ENCODE data around the gene ARFGEF3.

The ARFGEF3 gene

DNA sequence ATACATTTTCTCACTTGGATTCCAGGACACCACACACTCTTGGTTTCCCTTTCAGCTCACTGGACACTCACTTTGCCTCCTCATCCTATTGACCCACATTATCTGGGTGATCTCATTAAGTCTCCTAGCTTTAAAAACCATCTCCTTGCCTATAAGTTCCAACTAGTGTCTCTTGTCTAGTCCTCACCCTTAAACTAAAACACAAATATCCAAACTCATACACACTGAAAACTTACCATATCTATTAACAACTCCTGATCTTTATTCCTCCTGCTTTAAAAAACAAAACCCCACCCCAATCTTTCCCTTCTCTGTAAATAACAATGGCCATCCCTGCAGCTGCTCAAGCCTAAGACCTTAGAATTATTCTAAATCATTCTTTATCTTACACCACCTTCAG is 212.5 kb downstream of the ARFGEF3 start:
- TF ChIP-seq POLR2AphosphoS5 (IDR thresholded peaks at IDR 0.05; ENCODE audit: low read depth, low read length) = no peak
- TF ChIP-seq FOXP2 (optimal IDR thresholded peaks at IDR 0.05; ENCODE audit: borderline replicate concordance, extremely low read depth, extremely low read length, insufficient read depth) = no peak
- TF ChIP-seq, protein P1, sequence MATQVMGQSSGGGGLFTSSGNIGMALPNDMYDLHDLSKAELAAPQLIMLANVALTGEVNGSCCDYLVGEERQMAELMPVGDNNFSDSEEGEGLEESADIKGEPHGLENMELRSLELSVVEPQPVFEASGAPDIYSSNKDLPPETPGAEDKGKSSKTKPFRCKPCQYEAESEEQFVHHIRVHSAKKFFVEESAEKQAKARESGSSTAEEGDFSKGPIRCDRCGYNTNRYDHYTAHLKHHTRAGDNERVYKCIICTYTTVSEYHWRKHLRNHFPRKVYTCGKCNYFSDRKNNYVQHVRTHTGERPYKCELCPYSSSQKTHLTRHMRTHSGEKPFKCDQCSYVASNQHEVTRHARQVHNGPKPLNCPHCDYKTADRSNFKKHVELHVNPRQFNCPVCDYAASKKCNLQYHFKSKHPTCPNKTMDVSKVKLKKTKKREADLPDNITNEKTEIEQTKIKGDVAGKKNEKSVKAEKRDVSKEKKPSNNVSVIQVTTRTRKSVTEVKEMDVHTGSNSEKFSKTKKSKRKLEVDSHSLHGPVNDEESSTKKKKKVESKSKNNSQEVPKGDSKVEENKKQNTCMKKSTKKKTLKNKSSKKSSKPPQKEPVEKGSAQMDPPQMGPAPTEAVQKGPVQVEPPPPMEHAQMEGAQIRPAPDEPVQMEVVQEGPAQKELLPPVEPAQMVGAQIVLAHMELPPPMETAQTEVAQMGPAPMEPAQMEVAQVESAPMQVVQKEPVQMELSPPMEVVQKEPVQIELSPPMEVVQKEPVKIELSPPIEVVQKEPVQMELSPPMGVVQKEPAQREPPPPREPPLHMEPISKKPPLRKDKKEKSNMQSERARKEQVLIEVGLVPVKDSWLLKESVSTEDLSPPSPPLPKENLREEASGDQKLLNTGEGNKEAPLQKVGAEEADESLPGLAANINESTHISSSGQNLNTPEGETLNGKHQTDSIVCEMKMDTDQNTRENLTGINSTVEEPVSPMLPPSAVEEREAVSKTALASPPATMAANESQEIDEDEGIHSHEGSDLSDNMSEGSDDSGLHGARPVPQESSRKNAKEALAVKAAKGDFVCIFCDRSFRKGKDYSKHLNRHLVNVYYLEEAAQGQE (IDR thresholded peaks at IDR 0.05; ENCODE audit: insufficient read depth in 1 of 2, low read depth in 2 of 2, low read length in 2 of 2) = no peak

GRCh38 chr6:138374815-138375214 is 213.1 kb downstream of the ARFGEF3 start:
- no peak for TF ChIP-seq TAF1 (IDR thresholded peaks at IDR 0.05; ENCODE audit: borderline replicate concordance, insufficient read depth, low read length)
- TF ChIP-seq SIN3A (IDR thresholded peaks at IDR 0.05; ENCODE audit: borderline replicate concordance, insufficient read depth, low read length) = no peak
- no peak for TF ChIP-seq FOXP2 (optimal IDR thresholded peaks at IDR 0.05; ENCODE audit: borderline replicate concordance, extremely low read depth, extremely low read length, insufficient read depth)
- no peak for TF ChIP-seq POLR2AphosphoS5 (IDR thresholded peaks at IDR 0.05; ENCODE audit: low read depth, low read length)
- TF ChIP-seq, protein P1 (IDR thresholded peaks at IDR 0.05; ENCODE audit: insufficient read depth in 1 of 2, low read depth in 2 of 2, low read length in 2 of 2) = no peak

DNA sequence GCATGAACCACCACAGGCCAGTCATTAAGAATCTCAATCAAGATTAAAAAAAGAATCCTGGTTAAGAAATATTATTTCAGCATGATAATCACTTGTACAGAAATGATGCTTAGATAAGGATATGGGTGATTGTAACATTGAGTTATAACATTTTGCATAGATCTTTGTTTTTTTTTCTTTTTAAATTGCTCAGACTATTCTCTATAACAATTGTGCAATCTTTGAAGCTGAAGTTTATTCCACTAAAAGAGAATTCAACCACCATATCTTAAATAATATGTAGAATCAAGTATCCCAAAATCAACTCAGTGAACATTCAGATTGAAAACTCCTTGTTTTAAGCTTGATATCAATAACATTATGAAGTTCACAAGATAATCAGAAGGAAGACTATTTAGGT is 215.3 kb downstream of the ARFGEF3 start:
- TF ChIP-seq, protein P1 (IDR thresholded peaks at IDR 0.05; ENCODE audit: insufficient read depth in 1 of 2, low read depth in 2 of 2, low read length in 2 of 2) = no peak
- TF ChIP-seq FOXP2 (optimal IDR thresholded peaks at IDR 0.05; ENCODE audit: borderline replicate concordance, extremely low read depth, extremely low read length, insufficient read depth) = no peak
- TF ChIP-seq POLR2AphosphoS5 (IDR thresholded peaks at IDR 0.05; ENCODE audit: low read depth, low read length) = no peak
- no peak for TF ChIP-seq SIN3A (IDR thresholded peaks at IDR 0.05; ENCODE audit: borderline replicate concordance, insufficient read depth, low read length)
- no peak for TF ChIP-seq TAF1 (IDR thresholded peaks at IDR 0.05; ENCODE audit: borderline replicate concordance, insufficient read depth, low read length)

- TF ChIP-seq FOXP2 (optimal IDR thresholded peaks at IDR 0.05; ENCODE audit: borderline replicate concordance, extremely low read depth, extremely low read length, insufficient read depth) = no peak
- TF ChIP-seq TAF1 (IDR thresholded peaks at IDR 0.05; ENCODE audit: borderline replicate concordance, insufficient read depth, low read length) = no peak
- no peak for TF ChIP-seq POLR2AphosphoS5 (IDR thresholded peaks at IDR 0.05; ENCODE audit: low read depth, low read length)
- no peak for TF ChIP-seq SIN3A (IDR thresholded peaks at IDR 0.05; ENCODE audit: borderline replicate concordance, insufficient read depth, low read length)
- TF ChIP-seq, protein P1 (IDR thresholded peaks at IDR 0.05; ENCODE audit: insufficient read depth in 1 of 2, low read depth in 2 of 2, low read length in 2 of 2) = no peak
Measured at GRCh38 chr6:138377844-138378243, 216.1 kb downstream of the ARFGEF3 start, which contains the start of gene SMIM28. TSS of gene SMIM28 (plus strand) at chr6:138377905. CDS start at chr6:138378073, 168 bp downstream.

GRCh38 chr6:138378463-138378862 is 216.7 kb downstream of the ARFGEF3 start:
- TF ChIP-seq TAF1 (IDR thresholded peaks at IDR 0.05; ENCODE audit: borderline replicate concordance, insufficient read depth, low read length) (no peak), SIN3A (IDR thresholded peaks at IDR 0.05; ENCODE audit: borderline replicate concordance, insufficient read depth, low read length) (no peak), POLR2AphosphoS5 (IDR thresholded peaks at IDR 0.05; ENCODE audit: low read depth, low read length) (no peak), FOXP2 (optimal IDR thresholded peaks at IDR 0.05; ENCODE audit: borderline replicate concordance, extremely low read depth, extremely low read length, insufficient read depth) (no peak)
